Subcutaneous abdominal adipose tissue (tissue), 5 donors: ENCODE data around the gene COL9A3.
"Not testable (repeated sequence)": the region's sequence is repeated elsewhere in the genome, so short reads cannot be mapped to it uniquely, and the experiment has no call there.

ENCODE experiments used
- H3K27ac ChIP-seq: one replicate; pipeline ENCODE4 v1.7.0; 2013; ENCODE audit warnings: low read depth, mild to moderate bottlenecking, inconsistent platforms, low read length, moderate library complexity
- H3K27me3 ChIP-seq, 5 donors: one replicate each; pipeline ENCODE4 v1.7.0; 2013; ENCODE audit warnings: low read length in 5 of 5, inconsistent platforms in 1 of 5; ENCODE audit not compliant: control insufficient read depth in 5 of 5, insufficient read depth in 4 of 5
- H3K36me3 ChIP-seq, 5 donors: one replicate each; pipeline ENCODE4 v1.7.0; 2013; ENCODE audit warnings: low read length in 5 of 5; ENCODE audit not compliant: control insufficient read depth in 5 of 5, insufficient read depth in 5 of 5
- H3K4me1 ChIP-seq, 5 donors: one replicate each; pipeline ENCODE4 v1.7.0; 2013; ENCODE audit warnings: low read length in 5 of 5, mild to moderate bottlenecking in 3 of 5, moderate library complexity in 1 of 5; ENCODE audit not compliant: control insufficient read depth in 5 of 5, insufficient read depth in 5 of 5
- H3K4me3 ChIP-seq, 5 donors: one replicate each; pipeline ENCODE4 v1.7.0; 2013; ENCODE audit warnings: low read length in 5 of 5, low read depth in 1 of 5
- H3K9ac ChIP-seq, 5 donors: one replicate each; pipeline ENCODE4 v1.7.0; 2013; ENCODE audit warnings: low read length in 5 of 5, mild to moderate bottlenecking in 4 of 5, moderate library complexity in 3 of 5
- H3K9me3 ChIP-seq, 5 donors: one replicate each; pipeline ENCODE4 v1.7.0; 2013; ENCODE audit warnings: low read length in 5 of 5; ENCODE audit not compliant: control insufficient read depth in 5 of 5
- donor health status: healthy.
- donor health status: healthy.
- donor health status: healthy.
- donor health status: healthy.
- donor health status: healthy.

Gene COL9A3

DNA sequence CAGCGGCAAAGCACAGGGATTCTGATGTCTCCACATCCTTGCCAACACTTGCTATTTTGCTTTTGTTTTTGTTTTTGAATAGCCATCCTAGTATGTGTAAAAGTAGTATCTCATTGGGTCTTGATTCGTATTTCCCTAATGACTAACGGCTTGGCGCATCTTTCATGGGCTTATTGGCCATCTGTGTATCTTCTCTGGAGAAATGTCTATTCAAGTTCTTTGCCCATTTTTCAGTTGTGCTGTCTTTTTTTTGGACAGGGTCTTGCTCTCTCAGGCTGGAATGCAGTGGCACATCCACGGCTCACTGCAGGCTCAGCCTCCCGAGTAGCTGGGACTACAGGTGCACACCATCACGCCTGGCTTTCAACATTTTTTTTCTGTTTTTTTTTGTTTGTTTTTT lies 27.3 kb downstream of the COL9A3 start:
- Histone ChIP-seq H3K36me3 (peaks cover 0 to 5% (median 2%) of the 10 kb centered on the region in 5 donors), H3K4me3 (no peak overlapping the region), H3K27me3 (peaks cover 0 to 6% (median 4%) of the 10 kb centered on the region in 5 donors), H3K9me3 (peaks cover 0 to 4% (median 0%) of the 10 kb centered on the region in 5 donors), H3K9ac (no peak overlapping the region), H3K27ac (no peak overlapping the region), H3K4me1 (no peaks in the 10 kb centered on the region)

- H3K9ac ChIP-seq = no peak overlapping the region
- no peaks in the 10 kb centered on the region for H3K4me1 ChIP-seq
- H3K9me3 ChIP-seq = peaks cover 0 to 4% (median 0%) of the 10 kb centered on the region in 5 donors
- H3K27me3 ChIP-seq = no peaks in the 10 kb centered on the region
- peaks cover 0 to 7% (median 2%) of the 10 kb centered on the region in 5 donors for H3K36me3 ChIP-seq
- H3K4me3 ChIP-seq = no peak overlapping the region
- no peak overlapping the region for H3K27ac ChIP-seq
These were observed 28.7 kb downstream of the COL9A3 start for GRCh38 chr20:62845416-62846160.

DNA sequence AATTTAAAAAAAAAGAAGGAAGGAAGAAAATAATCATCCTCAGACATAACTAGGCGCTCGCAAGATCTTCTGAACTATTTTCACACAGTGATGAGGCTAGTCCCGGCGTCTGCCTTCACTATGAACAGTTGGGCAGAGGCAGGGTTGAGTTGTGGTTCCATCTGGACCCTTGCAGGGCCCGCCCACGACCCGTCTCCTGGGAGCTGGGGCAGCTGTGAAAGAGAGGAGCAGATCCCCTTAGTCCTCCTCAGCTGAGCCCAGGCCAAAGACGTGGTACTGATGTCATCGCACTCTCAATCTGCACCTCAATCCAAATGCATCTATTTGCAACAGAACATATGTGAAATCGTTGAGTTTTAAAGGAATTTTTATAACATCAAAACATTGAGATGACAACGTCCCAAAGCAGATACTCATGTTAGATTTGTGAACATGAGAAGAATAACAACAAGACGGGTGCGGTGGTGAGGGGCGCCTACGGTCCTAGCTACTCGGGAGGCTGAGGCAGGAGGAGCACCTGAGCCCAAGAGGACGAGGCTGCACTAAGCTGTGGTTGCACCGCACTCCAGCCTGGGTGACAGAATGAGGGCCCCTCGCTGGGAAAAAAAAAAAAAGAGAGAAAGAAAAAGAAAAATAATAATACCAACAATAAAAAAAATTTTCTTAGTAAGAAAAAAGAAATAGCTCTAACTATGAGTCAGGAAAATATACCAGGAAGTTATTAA lies 29.5 kb downstream of the COL9A3 start:
- Histone ChIP-seq H3K9me3 (peaks cover 0 to 4% (median 0%) of the 10 kb centered on the region in 5 donors), H3K9ac (no peak overlapping the region), H3K27ac (no peak overlapping the region)

GRCh38 chr20:62848917-62849316 lies 32.1 kb downstream of the COL9A3 start:
- H3K9ac ChIP-seq, H3K9me3 ChIP-seq, H3K27me3 ChIP-seq, H3K4me3 ChIP-seq, H3K27ac ChIP-seq, H3K4me1 ChIP-seq: not testable (repeated sequence)
- peaks cover 3 to 29% (median 15%) of the 10 kb centered on the region in 5 donors for H3K36me3 ChIP-seq

More for the DNA sequence above, 29.5 kb downstream of the COL9A3 start:
- Histone ChIP-seq H3K27me3 (no peaks in the 10 kb centered on the region), H3K36me3 (peaks cover 0 to 10% (median 2%) of the 10 kb centered on the region in 5 donors), H3K4me1 (no peaks in the 10 kb centered on the region), H3K4me3 (no peak overlapping the region)

- Histone ChIP-seq H3K36me3 (peaks cover 3 to 30% (median 18%) of the 10 kb centered on the region in 5 donors), H3K9me3 (no peaks in the 10 kb centered on the region), H3K27ac (no peak overlapping the region), H3K9ac (no peak overlapping the region), H3K4me1 (no peaks in the 10 kb centered on the region), H3K27me3 (no peaks in the 10 kb centered on the region), H3K4me3 (no peak overlapping the region)
These were observed 32.6 kb downstream of the COL9A3 start for GRCh38 chr20:62849431-62849830.

DNA sequence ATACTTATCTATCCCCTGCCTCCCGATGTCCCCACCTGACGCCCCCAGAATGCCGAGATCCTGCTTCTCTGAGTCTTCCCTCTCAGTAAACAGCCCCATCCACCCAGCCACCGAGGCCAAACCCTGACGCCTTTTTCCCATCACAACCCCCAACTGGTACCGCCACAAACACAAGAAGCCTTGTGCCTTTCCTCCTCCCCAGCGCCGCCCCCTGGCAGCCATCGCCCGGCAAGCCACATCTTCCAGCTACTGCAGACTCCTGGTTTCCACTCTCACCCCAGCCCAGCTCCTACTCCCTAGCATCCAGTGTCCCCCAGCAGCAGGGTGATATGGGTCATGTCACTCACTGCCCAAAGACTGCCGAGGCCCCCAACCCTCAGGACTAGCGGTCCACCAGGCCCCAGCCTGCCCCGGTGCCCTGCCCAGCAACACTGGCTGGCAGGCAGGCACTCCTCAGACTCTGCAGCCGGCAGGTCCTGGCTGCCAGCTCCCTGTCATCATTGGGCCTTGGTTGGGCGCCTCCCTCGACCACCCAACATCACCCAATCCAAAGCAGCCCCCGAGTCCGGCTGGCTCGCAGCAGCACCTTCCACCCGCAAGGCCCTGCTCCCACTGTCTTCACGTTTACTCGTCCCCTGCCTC lies 33.6 kb downstream of the COL9A3 start:
- Histone ChIP-seq H3K4me3 (no peak overlapping the region), H3K27me3 (no peaks in the 10 kb centered on the region), H3K36me3 (peaks cover 3 to 29% (median 17%) of the 10 kb centered on the region in 5 donors), H3K4me1 (no peaks in the 10 kb centered on the region), H3K9me3 (no peaks in the 10 kb centered on the region), H3K27ac (no peak overlapping the region), H3K9ac (no peak overlapping the region)

DNA sequence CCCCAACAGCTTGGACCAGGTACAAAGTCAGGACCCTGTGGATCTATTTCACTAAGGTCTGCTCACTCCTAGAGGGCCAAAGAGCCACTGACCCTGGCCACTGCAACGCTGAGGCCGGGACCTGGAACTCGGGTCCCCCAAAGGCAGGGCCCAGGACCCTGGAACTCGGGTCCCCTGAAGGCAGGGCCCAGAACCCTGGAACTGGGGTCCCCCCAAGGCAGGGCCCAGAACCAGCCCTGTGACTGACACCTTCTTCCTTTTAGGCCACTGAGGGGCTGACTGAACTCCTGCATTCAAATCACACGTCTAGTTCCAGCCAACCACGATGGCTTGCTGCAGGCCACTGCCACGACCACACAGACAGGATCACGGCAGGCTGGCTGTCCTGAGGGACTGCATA lies 35.3 kb downstream of the COL9A3 start:
- Histone ChIP-seq H3K27ac (no peak overlapping the region), H3K4me1 (no peaks in the 10 kb centered on the region), H3K9me3 (no peaks in the 10 kb centered on the region), H3K4me3 (no peak overlapping the region), H3K36me3 (peaks cover 3 to 32% (median 21%) of the 10 kb centered on the region in 5 donors), H3K9ac (no peak overlapping the region), H3K27me3 (no peaks in the 10 kb centered on the region)

- H3K36me3 ChIP-seq = peaks cover 3 to 34% (median 23%) of the 10 kb centered on the region in 5 donors
- H3K4me1 ChIP-seq = no peaks in the 10 kb centered on the region
These were observed 36.0 kb downstream of the COL9A3 start for GRCh38 chr20:62852841-62853240.

GRCh38 chr20:62853304-62853703 lies 36.5 kb downstream of the COL9A3 start:
- H3K27me3 ChIP-seq, H3K9me3 ChIP-seq, H3K27ac ChIP-seq, H3K4me3 ChIP-seq, H3K9ac ChIP-seq, H3K4me1 ChIP-seq: not testable (repeated sequence)
- peaks cover 3 to 34% (median 23%) of the 10 kb centered on the region in 5 donors for H3K36me3 ChIP-seq

More at GRCh38 chr20:62852841-62853240, 36.0 kb downstream of the COL9A3 start:
- Histone ChIP-seq H3K9ac (no peak overlapping the region), H3K9me3 (no peaks in the 10 kb centered on the region), H3K27me3 (no peaks in the 10 kb centered on the region), H3K27ac (no peak overlapping the region), H3K4me3 (no peak overlapping the region)

GRCh38 chr20:62854121-62854520 lies 37.3 kb downstream of the COL9A3 start:
- Histone ChIP-seq H3K4me1 (no peaks in the 10 kb centered on the region), H3K9me3 (no peaks in the 10 kb centered on the region), H3K9ac (no peak overlapping the region), H3K36me3 (peaks cover 3 to 34% (median 23%) of the 10 kb centered on the region in 5 donors), H3K4me3 (no peak overlapping the region), H3K27me3 (no peaks in the 10 kb centered on the region), H3K27ac (no peak overlapping the region)
